ENCODE results near the gene LILRA6.
A peak's percentile ranks its signal among the peaks of the same experiment; 100 is the strongest.
"Not testable (repeated sequence)": the region's sequence is repeated elsewhere in the genome, so short reads cannot be mapped to it uniquely, and the experiment has no call there.

The LILRA6 gene

GRCh38 chr19:54206030-54206830, 36.4 kb downstream of the LILRA6 start:
- no peak for DNase-seq

GRCh38 chr19:54204767-54205468, 37.7 kb downstream of the LILRA6 start:
- no peak for DNase-seq

- no peak for DNase-seq
Observed at GRCh38 chr19:54203151-54203611, 39.4 kb downstream of the LILRA6 start.

GRCh38 chr19:54201980-54202379, 40.6 kb downstream of the LILRA6 start:
- no peak for DNase-seq

DNA sequence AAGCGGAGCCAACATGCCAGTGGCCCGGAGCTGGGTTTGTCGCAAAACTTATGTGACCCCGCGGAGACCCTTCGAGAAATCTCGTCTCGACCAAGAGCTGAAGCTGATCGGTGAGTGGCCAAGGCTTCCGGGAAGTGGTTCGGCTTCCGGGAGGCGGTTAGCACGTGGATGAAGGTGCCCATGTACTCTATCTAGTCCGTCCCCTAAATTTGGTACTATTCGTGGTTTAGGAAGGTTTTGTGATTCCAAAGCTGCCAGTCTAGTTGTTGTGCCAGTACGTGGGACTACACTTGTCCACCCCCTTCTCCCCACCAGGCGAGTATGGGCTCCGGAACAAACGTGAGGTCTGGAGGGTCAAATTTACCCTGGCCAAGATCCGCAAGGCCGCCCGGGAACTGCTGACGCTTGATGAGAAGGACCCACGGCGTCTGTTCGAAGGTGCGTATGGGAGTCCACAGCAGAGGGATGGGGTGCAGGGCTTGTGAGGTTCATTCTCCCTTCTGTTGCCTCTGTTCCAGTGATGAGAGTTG, 41.4 kb downstream of the LILRA6 start:
- DNase-seq = no peak

GRCh38 chr19:54199401-54199800, 43.2 kb downstream of the LILRA6 start:
- no peak for DNase-seq

GRCh38 chr19:54197121-54197520, 45.5 kb downstream of the LILRA6 start:
- no peak for DNase-seq

GRCh38 chr19:54196536-54196935, 46.1 kb downstream of the LILRA6 start:
- DNase-seq = no peak

GRCh38 chr19:54194463-54194862, 48.1 kb downstream of the LILRA6 start:
- DNase-seq = not testable (repeated sequence)

DNA sequence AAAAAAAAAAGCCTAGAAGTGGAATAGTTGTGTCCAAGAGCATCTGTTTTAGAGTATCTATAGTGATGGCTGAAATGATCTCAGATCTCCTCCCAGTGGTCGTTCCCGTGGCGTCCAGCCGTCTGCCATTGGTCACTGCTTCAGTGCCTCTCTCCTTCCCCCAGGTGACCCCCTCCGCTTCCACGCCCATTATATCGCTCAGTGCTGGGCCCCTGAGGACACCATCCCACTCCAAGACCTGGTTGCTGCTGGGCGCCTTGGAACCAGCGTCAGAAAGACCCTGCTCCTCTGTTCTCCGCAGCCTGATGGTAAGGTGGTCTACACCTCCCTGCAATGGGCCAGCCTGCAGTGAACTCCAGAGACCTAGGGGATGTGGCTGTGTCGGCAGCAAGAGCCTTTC, 49.6 kb downstream of the LILRA6 start:
- no peak for DNase-seq

GRCh38 chr19:54191811-54192453, 50.7 kb downstream of the LILRA6 start:
- no peak for DNase-seq

DNA sequence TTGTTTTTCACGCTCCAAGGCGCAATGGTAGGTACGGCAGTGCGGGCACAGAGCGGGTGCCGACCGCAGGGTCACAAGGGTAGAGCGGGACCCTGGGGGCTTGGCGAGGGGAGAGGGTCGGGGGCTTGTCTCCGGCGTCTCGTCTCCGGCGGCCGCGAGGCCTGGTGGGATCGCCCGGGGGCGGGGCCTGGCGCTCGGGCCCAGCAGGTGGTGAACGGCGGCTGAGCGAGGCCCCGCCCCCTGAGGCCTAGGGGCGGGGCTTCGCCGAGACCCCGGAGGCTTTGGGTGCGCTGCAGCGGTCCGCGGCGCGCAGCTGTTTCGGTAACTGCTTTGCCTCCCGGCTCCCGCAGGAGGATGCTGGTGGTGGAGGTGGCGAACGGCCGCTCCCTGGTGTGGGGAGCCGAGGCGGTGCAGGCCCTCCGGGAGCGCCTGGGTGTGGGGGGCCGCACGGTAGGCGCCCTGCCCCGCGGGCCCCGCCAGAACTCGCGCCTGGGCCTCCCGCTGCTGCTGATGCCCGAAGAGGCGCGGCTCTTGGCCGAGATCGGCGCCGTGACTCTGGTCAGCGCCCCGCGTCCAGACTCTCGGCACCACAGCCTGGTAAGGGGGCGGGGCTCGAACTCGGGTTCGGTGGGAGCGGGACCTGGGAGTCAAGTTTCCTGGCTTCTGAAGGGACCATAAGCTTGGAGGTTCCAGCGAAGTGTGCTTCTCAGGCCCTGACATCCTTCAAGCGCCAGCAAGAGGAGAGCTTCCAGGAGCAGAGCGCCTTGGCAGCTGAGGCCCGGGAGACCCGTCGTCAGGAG, 51.4 kb downstream of the LILRA6 start, which contains the start of gene TSEN34:
TSS of gene TSEN34 (plus strand) at position 298 of the 800 bp plus-strand sequence. CDS start at position 355, 57 bp downstream.
- no peak for DNase-seq

- DNase-seq = peak; percentile 100
Observed at GRCh38 chr19:54190503-54191010, 52.0 kb downstream of the LILRA6 start.

DNA sequence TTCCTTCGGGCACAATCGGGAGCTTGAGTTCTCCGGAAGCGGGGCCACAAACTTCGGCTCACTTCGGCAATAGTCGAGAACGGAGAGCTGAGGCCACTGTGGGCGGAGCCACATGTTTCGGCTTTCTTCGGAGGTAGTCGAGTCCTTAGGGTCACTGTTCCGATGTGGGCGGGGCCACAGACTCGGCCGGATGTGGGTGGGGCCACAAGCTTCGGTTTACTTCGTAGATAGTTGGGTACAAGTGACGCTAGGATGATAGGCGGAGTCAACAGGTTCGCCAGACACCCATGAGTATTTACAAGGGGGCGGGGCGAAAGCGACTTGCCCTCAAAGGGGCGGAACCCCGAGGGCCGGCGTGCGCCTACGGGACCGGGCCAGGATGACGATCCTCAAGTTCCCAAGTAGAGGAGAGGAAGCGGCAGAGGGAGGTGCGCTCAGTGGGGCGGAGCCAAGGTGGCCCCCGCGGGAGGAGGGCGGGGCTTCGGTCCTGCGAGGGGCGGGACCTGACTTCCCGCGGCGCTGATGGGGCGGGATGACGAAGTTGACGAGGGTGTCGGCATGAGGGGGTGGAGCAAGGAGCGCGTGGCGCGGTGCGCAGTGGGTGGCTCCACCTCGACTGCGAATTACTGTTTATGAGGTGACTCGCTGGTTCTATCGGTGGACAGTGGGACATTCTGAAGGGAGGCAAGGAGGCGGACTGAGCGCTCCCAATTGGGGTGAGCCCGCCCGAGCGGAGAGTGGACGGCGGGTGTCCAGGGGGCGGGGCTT, 52.7 kb downstream of the LILRA6 start:
- DNase-seq = peak; percentile 100

DNA sequence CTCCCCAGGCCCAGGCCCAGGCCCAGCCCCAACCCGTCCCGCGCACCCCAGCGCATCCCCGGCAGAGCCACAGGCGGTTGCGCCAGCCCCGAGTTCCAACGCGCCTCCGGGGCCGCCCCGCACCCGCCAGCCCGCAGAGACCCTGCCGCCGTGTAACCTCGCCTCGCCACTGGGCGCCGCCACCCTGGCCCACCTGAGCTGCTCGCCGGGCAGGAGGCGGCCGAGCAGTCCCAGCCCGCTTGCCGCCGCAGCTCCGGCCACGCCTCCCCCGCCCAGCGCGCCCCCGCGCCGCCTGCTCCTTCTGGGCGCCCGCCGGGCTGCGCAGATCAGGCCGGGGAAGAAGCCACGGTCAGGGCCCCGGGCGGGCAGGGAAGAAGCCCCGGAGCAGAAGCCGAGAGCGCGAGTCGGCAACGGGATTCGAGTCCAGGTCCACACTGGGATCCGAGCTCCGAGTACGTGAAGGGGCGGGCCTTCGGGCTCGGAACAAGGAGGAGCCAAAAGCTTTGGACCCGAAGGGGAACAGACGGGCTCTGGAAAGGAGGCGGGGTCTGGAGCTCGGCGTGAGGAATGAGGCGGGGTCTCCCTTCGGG, 53.4 kb downstream of the LILRA6 start, which contains the start of gene MBOAT7:
TSS of gene MBOAT7 (minus strand) at position 436 of the 590 bp plus-strand sequence. CDS start 1,072 bp downstream, outside the sequence.
- DNase-seq = no peak

DNA sequence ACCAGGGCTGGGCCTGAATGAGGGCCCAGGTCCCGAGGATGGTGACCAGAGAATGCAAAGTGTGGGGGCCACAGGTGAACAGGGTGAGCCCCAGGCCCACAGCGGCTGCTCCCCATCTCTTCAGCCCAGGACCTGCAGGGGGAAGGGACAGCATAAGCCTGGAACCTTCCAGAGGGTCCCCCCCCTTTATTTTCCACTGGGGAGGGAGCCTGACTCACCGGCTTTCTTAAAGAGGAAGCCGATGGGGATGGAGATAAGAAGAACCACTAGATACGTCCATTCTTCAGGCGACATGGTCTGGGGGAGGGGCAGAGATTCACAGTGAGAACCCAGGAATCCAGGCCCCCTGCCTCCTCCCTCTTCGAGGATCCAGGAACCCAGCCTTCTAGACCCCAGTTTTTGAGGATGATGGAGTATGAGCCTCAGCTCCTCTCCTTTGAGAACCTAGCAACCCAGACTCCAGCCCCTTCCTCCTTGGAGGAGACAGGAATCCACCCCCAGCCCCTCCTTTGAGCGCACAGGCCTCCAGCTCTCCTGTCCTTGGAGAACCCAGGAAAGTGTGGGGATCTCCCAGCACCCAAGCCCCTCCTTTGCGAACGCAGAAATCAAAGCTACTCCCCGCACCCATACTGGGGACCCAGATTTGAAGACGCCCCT, 54.2 kb downstream of the LILRA6 start:
- DNase-seq = peak; percentile 39

- no peak for DNase-seq
Observed at GRCh38 chr19:54186934-54187381, 55.6 kb downstream of the LILRA6 start.

Data from activated effector memory CD4-positive, alpha-beta T cell treated with Interleukin-2 at 50 U/mL for 16 hours (primary cell).